HG03457 (cell line): ENCODE results near the gene LRP1B.

Experiments used
- ATAC-seq: cut with Tn5 transposase; IDR thresholded peaks from one replicate; pipeline ENCODE4 v1.9.1; 2021; ENCODE audit warnings: moderate number of reproducible peaks; ENCODE audit not compliant: unreplicated experiment

The LRP1B gene

GRCh38 chr2:142042536-142043199 lies 88.1 kb downstream of the LRP1B start:
- no peak for ATAC-seq

- ATAC-seq, result no peak
Observed at GRCh38 chr2:142041996-142042395, 88.8 kb downstream of the LRP1B start.

DNA sequence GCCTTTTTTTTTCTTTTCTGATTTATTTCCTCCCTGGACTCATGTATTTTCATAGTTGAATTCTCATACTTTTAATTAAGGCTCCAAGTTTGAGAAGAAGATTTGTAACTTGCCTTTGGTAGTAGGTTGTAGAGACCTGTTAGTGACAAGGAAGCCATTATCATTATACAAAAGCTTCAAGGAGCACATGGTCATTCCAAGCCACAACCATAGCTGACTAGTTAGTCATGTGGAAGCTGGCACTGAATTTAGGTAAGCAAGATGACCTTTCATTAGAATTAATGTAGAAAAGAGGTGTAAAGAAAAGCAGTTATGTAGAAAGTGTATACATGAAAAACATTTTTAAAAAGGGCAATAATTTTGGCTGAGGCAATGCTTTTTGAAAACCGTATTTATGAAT lies 89.7 kb downstream of the LRP1B start:
- no peak for ATAC-seq

- no peak for ATAC-seq
Observed at GRCh38 chr2:142040556-142040955, 90.3 kb downstream of the LRP1B start.

GRCh38 chr2:142038826-142039225 lies 92.0 kb downstream of the LRP1B start:
- ATAC-seq, result no peak

GRCh38 chr2:142037744-142038143 lies 93.1 kb downstream of the LRP1B start:
- ATAC-seq, result no peak

DNA sequence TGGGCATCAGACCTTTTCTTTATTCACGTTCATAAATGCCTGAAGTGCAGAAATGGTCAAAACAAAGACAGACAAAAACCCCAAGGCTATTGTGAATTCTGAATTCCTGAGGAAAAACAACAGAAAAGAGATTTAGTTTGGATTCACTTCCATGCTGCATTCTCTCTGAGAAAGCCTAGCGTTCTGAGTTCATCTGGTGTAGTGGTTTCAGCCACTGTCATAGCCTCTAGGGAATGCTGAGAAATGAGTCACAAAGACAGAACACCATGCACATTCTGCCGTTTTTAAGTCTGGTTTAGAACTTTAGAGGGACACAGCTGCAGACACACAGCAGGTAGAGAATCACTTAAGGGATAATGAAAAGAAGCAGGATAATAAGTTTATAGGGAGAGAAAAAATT lies 93.8 kb downstream of the LRP1B start:
- ATAC-seq, result no peak

GRCh38 chr2:142033393-142033792 lies 97.4 kb downstream of the LRP1B start:
- ATAC-seq, result no peak

DNA sequence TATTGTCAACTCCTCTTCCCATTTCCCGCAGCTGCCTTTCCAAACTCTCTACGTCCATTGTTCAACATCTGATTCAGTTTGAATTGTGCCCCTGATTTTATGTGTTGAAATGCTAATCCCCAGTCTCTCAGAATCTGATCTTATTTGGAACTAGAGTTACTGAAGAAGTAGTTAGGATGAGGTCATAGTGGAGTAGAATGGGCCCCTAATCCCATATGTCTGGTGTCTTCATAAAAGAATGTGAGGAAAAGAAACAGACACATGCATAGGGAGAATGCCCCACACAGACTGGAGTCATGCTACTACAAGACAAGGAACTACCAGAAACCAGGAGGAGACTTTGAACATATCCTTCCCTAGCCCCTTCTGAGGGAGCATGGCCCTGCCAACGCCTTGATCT lies 99.2 kb downstream of the LRP1B start:
- no peak for ATAC-seq

- ATAC-seq, result no peak
Observed at GRCh38 chr2:142030735-142031134, 100.1 kb downstream of the LRP1B start.

GRCh38 chr2:142029974-142030373 lies 100.8 kb downstream of the LRP1B start:
- no peak for ATAC-seq

GRCh38 chr2:142025394-142025793 lies 105.4 kb downstream of the LRP1B start:
- no peak for ATAC-seq

- no peak for ATAC-seq
Observed at GRCh38 chr2:142020368-142020767, 110.4 kb downstream of the LRP1B start.

DNA sequence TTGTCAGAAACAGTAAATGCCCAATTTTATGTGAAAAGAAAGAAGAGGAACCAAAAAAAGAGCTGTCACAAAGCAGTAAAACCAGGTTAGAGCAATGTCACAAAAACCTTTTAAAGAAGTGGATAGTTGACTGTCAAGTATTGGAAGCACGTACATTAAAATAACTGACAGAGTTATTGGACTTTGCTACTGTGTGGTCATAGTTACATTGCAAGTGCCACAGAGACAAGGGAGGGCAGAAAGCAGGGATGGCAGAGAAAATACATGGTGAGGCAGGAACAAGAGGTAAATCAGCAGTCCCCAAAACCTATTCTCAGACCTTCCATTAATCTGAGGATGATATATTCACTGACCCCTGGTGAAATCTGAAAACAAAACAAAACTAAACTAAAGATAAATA lies 116.3 kb downstream of the LRP1B start:
- ATAC-seq, result no peak

DNA sequence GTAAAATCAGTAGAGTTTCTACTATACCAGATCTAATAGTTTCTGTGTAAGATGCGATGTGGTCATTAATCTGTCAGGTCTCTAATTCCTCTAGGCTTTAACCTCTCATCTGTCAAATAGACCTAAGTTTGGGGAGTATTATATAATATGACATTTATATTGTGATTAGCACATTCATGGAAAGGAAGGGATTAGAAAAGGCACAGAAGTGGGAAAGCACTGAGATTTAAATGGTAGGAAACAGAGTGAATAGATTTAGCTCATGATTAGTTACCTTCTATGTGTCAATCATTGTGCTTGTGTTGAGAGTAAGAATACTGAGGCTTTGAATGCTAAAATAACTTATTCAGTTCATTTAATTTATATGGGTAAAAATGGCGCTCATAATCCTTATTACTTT lies 118.0 kb downstream of the LRP1B start:
- no peak for ATAC-seq

- no peak for ATAC-seq
Observed at GRCh38 chr2:142010477-142011270, 120.1 kb downstream of the LRP1B start.

DNA sequence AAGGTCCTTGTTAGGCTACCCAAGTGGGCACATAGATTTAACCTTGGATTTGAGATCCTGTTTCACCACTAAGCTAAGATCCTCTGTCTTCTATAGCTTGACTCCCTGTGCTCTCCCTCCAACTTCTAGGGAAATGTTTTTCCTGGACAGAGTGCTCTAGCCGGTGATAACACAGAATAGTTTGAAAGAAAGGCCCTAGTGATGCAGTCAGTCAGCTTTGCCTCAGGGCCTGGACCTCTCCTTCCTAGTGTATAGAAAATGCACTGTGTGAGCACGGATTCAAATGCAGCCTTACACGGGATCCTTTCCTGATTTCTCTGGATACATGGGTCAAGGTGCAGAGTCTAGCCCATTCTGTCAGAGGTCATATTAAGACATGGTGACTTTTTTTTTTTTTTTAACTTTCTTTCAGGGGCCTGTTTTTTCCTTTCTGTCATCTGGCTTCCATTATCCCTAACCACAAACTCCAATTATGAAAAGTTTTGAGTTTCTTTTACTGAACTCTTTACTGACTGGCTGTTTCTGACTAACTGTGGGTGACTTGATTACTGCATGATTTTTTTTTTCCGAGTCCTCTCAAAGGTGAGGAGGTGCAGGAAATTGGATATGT lies 122.6 kb downstream of the LRP1B start:
- no peak for ATAC-seq

GRCh38 chr2:141994066-141994465 lies 136.8 kb downstream of the LRP1B start:
- ATAC-seq, result no peak

DNA sequence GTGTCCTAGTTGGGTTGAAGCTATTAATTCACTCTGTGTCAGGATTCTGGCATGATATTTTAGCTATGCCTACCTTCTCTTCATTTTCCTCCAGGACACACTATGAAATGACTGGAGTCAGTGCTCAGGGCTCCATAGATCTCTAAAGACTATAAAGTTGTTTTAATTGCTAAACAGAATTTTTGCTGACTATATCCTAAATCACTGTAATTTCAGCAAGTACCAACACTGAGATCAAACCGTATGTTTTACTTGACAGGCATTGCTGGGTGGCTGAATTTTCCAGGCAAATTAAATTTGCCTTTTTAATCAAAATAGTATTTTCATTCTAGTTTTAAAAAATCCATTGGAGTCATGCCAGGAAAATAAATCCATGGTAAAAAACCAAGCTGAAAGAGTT lies 138.1 kb downstream of the LRP1B start:
- no peak for ATAC-seq

GRCh38 chr2:141968433-141968832 lies 162.4 kb downstream of the LRP1B start:
- ATAC-seq, result no peak

- ATAC-seq, result no peak
Observed at GRCh38 chr2:141967980-141968379, 162.8 kb downstream of the LRP1B start.

DNA sequence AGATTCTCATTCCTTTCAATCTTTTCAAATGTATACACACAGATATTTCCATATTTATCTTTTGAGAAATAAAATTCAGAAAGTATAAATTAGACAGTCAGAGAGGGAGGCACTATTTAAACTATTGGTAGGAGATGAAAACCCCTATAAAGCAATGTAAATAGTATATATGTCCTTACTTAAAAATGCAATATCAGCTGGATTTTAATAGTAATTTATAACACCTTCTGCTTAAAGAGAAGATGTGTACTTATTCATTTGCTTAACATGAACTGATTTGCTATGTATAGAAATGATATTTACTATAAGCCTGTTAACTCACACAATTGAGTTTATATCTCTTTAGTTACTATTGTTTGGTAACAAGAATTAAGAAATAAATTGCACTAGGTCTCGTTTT lies 163.3 kb downstream of the LRP1B start:
- ATAC-seq, result no peak
